Kidney (tissue), 14 donors: Measurements from ENCODE around the gene DICER1. TPM values are rescaled to one million over a fixed set of nuclear protein-coding genes. Genes with fewer than 3 reads are reported as not detected.

Source experiments
- DNase-seq, 5 donors: peaks; one replicate each; pipeline ENCODE4 v3.0.0-alpha.2; 2013 to 2020
- FAIRE-seq: peaks from 2 replicates; lab custom pipeline; 2012; peaks lifted over from hg19 to GRCh38; lab: Jason Lieb, UNC
- H3K27ac ChIP-seq, 2 donors: one replicate each; pipeline ENCODE4 v1.7.0; 2013; ENCODE audit warnings: low read depth in 2 of 2, low read length in 2 of 2, inconsistent platforms in 1 of 2
- H3K27me3 ChIP-seq: one replicate; pipeline ENCODE4 v1.7.1; 2013; ENCODE audit warnings: low read length, inconsistent platforms; ENCODE audit not compliant: control insufficient read depth, insufficient read depth
- H3K36me3 ChIP-seq, 3 donors: one replicate each; pipeline versions ENCODE4 v1.7.0 to v1.7.1; 2013; ENCODE audit warnings: low read length in 3 of 3, control low read depth in 1 of 3, inconsistent platforms in 1 of 3; ENCODE audit not compliant: insufficient read depth in 3 of 3, control insufficient read depth in 2 of 3
- H3K4me1 ChIP-seq, 3 donors: one replicate each; pipeline versions ENCODE4 v1.7.0 to v1.7.1; 2013; ENCODE audit warnings: low read length in 3 of 3, inconsistent platforms in 1 of 3, low read depth in 1 of 3; ENCODE audit not compliant: control insufficient read depth in 2 of 3, insufficient read depth in 2 of 3
- H3K4me3 ChIP-seq, 3 donors: one replicate each; pipeline versions ENCODE4 v1.7.0 to v1.8.1; 2013; ENCODE audit warnings: low read length in 3 of 3, control low read depth in 1 of 3, inconsistent platforms in 1 of 3
- H3K9ac ChIP-seq, 3 donors: one replicate each; pipeline versions ENCODE4 v1.7.0 to v1.7.1; 2013; ENCODE audit warnings: low read length in 3 of 3, control low read depth in 1 of 3, inconsistent platforms in 1 of 3
- H3K9me3 ChIP-seq, 3 donors: one replicate each; pipeline versions ENCODE4 v1.7.0 to v1.7.1; 2013; ENCODE audit warnings: low read length in 3 of 3, control low read depth in 1 of 3, inconsistent platforms in 1 of 3; ENCODE audit not compliant: control insufficient read depth in 2 of 3, insufficient read depth in 1 of 3
- CTCF ChIP-seq: IDR thresholded peaks from 3 replicates; pipeline ENCODE4 v1.5.1; 2012; ENCODE audit warnings: mild to moderate bottlenecking, moderate library complexity, borderline replicate concordance; ENCODE audit not compliant: insufficient read depth; ENCODE audit errors: extremely low read depth
- intact Hi-C: fragments of 100-400 bp; cut with DNase I; formaldehyde crosslinking; loops from one replicate; pipeline ENCODE4 v1.11.1; 2022
- polyA plus RNA-seq: library from polyadenylated mRNA; stranded (reverse); fragments of 350-450 nt; fragmentation: Illumina TruSeq; extraction: RNeasy Lipid Tissue Mini Kit (QIAGEN cat#74804); gene quantifications from one replicate; pipeline ENCODE4 v1.2.3, GENCODE V29; 2014; ENCODE audit warnings: low read depth, low replicate concordance; ENCODE audit not compliant: insufficient read depth
- total RNA-seq: library from RNA; stranded (reverse); fragmentation: NEBNext Ultra II Directional; extraction: Animal tissue kit (Norgen Biotek cat#: 25700); gene quantifications from one replicate; pipeline ENCODE4 v1.2.1, GENCODE V29; 2021
- donor health status: control.
- donor health status: control.
- donor health status: control.
- donor health status: control.
- donor health status: control.
- donor health status: DM: yes; HTN: yes; CAD: no.
- donor health status: Normal renal cell carcinoma (clear cell type).

The DICER1 gene
- total and polyA plus RNA-seq, 2 donors from 2014 or later, result 6.0 to 83.6 TPM

GRCh38 chr14:95048771-95049312 lies 108.5 kb downstream of the DICER1 start:
- no peaks in the 10 kb centered on the region for H3K9me3 ChIP-seq
- intact Hi-C loops, result no loop called here
- no peak overlapping the region for H3K27ac ChIP-seq
- H3K27me3 ChIP-seq, result peaks cover 2% of the 10 kb centered on the region
- peak in 2 of 5 donors; percentile 15 to 24 for DNase-seq
- TF ChIP-seq CTCF, result no peak
- no peak overlapping the region for H3K9ac ChIP-seq
- no peak for FAIRE-seq
- H3K4me1 ChIP-seq, result peaks cover 0 to 5% (median 0%) of the 10 kb centered on the region in 3 donors
- no peaks in the 10 kb centered on the region for H3K36me3 ChIP-seq
- no peak overlapping the region for H3K4me3 ChIP-seq

GRCh38 chr14:95047754-95048153 lies 109.6 kb downstream of the DICER1 start:
- H3K4me1 ChIP-seq, result peaks cover 0 to 5% (median 0%) of the 10 kb centered on the region in 3 donors
- H3K36me3 ChIP-seq, result no peaks in the 10 kb centered on the region
- no peak for TF ChIP-seq CTCF
- peaks cover 2% of the 10 kb centered on the region for H3K27me3 ChIP-seq
- FAIRE-seq (no peak), DNase-seq (no peak)
- intact Hi-C loops, result no loop called here
- no peak overlapping the region for H3K9ac ChIP-seq
- H3K27ac ChIP-seq, result no peak overlapping the region
- no peak overlapping the region for H3K4me3 ChIP-seq
- no peaks in the 10 kb centered on the region for H3K9me3 ChIP-seq

- no peaks in the 10 kb centered on the region for H3K36me3 ChIP-seq
- no peak for TF ChIP-seq CTCF
- H3K4me3 ChIP-seq, result no peak overlapping the region
- H3K27ac ChIP-seq, result no peak overlapping the region
- peak; percentile 78 to 90 (median 81) for DNase-seq
- H3K9ac ChIP-seq, result no peak overlapping the region
- H3K27me3 ChIP-seq, result peaks cover 2% of the 10 kb centered on the region
- FAIRE-seq, result no peak
- H3K9me3 ChIP-seq, result no peaks in the 10 kb centered on the region
- intact Hi-C loops, result no loop called here
- peaks cover 0 to 5% (median 0%) of the 10 kb centered on the region in 3 donors for H3K4me1 ChIP-seq
These were observed 110.3 kb downstream of the DICER1 start for GRCh38 chr14:95046711-95047681.
